GM12892 (cell line): ENCODE results near the gene EXOC1L.

Source experiments
- POLR2A ChIP-seq: IDR thresholded peaks from 2 replicates; pipeline ENCODE4 v1.6.1; 2011; ENCODE audit warnings: low read depth, low read length, control low read depth
- TAF1 ChIP-seq: IDR thresholded peaks from 2 replicates; pipeline ENCODE4 v1.6.1; 2011; ENCODE audit warnings: low read depth, mild to moderate bottlenecking, control low read depth, low read length, borderline replicate concordance

- TF ChIP-seq POLR2A (no peak), TAF1 (no peak)
Measured at GRCh38 chr4:55866973-55867574, 47.5 kb downstream of the EXOC1L start.
